HG03575 (cell line): ENCODE data around the gene OGDH.
A peak's percentile ranks its signal among the peaks of the same experiment; 100 is the strongest.
"Not testable (repeated sequence)": the region's sequence is repeated elsewhere in the genome, so short reads cannot be mapped to it uniquely, and the experiment has no call there.

Experiments
- ATAC-seq: cut with Tn5 transposase; IDR thresholded peaks from one replicate; pipeline ENCODE4 v1.9.1; 2021; ENCODE audit not compliant: unreplicated experiment, insufficient number of reproducible peaks, low FRiP score; ENCODE audit errors: extremely low read depth

The OGDH gene

GRCh38 chr7:44606341-44607140, at the start of gene OGDH:
OGDH (plus strand) TSS chr7:44606627; CDS start chr7:44624344, 17,717 bp downstream.
- peak; percentile 74 for ATAC-seq

- ATAC-seq = no peak
Measured at GRCh38 chr7:44557485-44557884, 48.9 kb upstream of the OGDH start.

GRCh38 chr7:44559485-44559884, 46.9 kb upstream of the OGDH start:
- no peak for ATAC-seq

- ATAC-seq = no peak
Measured at GRCh38 chr7:44561481-44561880, 44.9 kb upstream of the OGDH start.

GRCh38 chr7:44561962-44562621, 44.3 kb upstream of the OGDH start:
- no peak for ATAC-seq

- not testable (repeated sequence) for ATAC-seq
Measured at GRCh38 chr7:44562622-44562962, 43.8 kb upstream of the OGDH start.

GRCh38 chr7:44563171-44563679, 43.2 kb upstream of the OGDH start:
- no peak for ATAC-seq

- no peak for ATAC-seq
Measured at GRCh38 chr7:44564606-44565005, 41.8 kb upstream of the OGDH start.

GRCh38 chr7:44565097-44565794, 41.2 kb upstream of the OGDH start:
- no peak for ATAC-seq

GRCh38 chr7:44565795-44566559, 40.5 kb upstream of the OGDH start:
- ATAC-seq = no peak

GRCh38 chr7:44566680-44567079, 39.7 kb upstream of the OGDH start:
- no peak for ATAC-seq

- no peak for ATAC-seq
Measured at GRCh38 chr7:44567884-44568283, 38.5 kb upstream of the OGDH start.

- ATAC-seq = no peak
Measured at GRCh38 chr7:44568771-44569560, 37.5 kb upstream of the OGDH start.

GRCh38 chr7:44569959-44570358, 36.5 kb upstream of the OGDH start:
- ATAC-seq = no peak

GRCh38 chr7:44572771-44573170, 33.7 kb upstream of the OGDH start:
- ATAC-seq = no peak

- peak; percentile 81 for ATAC-seq
Measured at GRCh38 chr7:44573464-44574286, 32.8 kb upstream of the OGDH start, which contains the start of gene DDX56. DDX56 (minus strand) TSS chr7:44573908; CDS start chr7:44573895, 13 bp downstream.

GRCh38 chr7:44574287-44574872, 32.0 kb upstream of the OGDH start:
- ATAC-seq = no peak
